ENCODE data around the gene RASD1. TPM values are rescaled to one million over a fixed set of nuclear protein-coding genes. Genes with fewer than 3 reads are reported as not detected.

The RASD1 gene
- total RNA-seq, 1 experiment from 2014 or later, result 0.30 TPM

DNA sequence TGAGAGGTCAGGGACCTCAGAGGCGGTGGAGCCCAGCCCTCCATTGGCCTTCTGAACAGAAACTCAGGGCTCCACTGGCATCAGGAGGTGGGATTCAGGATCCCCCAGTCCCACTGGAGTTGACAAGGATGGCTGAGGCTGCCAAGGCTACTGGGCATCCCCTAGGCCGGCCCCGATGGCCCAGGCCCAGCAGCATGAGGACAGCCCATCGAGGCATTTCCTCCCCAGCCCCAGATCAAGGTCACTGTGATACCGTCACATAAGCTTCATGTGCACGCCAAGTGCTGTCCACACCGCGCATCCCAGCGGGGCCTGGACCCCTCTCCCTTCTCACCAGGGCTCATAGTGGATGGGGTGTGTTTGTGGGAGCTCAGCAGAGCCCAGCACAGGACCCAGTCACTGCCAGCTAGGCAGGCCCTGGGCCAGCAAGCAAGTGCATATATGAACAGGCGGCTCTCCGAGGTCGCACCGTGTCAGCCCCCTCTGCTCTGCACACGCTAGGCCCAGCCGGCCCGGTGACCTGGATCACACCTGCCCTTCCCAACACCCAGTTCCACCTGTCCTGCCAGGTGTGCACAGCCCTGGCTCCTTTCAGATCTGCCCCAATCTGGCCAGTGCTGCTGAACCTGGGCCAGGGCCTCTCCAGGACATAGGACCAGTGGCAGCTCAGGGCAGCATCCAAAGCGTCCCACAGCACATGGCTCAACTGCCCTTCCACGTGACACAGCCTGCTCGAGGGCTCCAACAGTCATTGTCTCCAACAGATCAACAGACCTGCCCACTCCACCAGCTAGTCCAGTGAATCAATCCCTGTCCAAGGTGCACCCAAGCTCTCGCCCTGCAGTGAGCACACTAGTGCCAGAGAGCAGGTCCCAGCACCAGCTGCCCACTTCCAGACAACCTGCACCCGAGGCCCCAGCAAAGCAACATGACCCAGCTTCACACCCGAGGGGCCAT is 32.8 kb upstream of the RASD1 start:
- no peak for DNase-seq (ENCODE audit: low read depth, low spot score)
- Histone ChIP-seq H3K36me3 (ENCODE audit: control insufficient read depth in 1 of 2, insufficient read depth in 2 of 2, low read length in 2 of 2) (no peaks in the 10 kb centered on the region), H3K4me3 (replicated peaks in 1 of 2; ENCODE audit: low read depth in 1 of 2, low read length in 2 of 2) (no peak overlapping the region), H4K20me1 (ENCODE audit: insufficient read depth) (no peaks in the 10 kb centered on the region), H3K4me1 (ENCODE audit: control insufficient read depth in 1 of 2, insufficient read depth in 2 of 2, low read length in 2 of 2) (no peaks in the 10 kb centered on the region), H3K4me2 (ENCODE audit: low read length) (no peak overlapping the region), H3K9ac (ENCODE audit: low read length) (no peak overlapping the region), H2AFZ (ENCODE audit: low read depth, low read length, poor library complexity, severe bottlenecking) (no peak overlapping the region), H3K9me3 (ENCODE audit: control insufficient read depth in 1 of 2, insufficient read depth in 1 of 2, low read depth in 1 of 2, low read length in 2 of 2) (no peaks in the 10 kb centered on the region), H3K27ac (ENCODE audit: low read depth, low read length) (no peak overlapping the region), H3K27me3 (ENCODE audit: insufficient read depth, low read length) (no peaks in the 10 kb centered on the region), H3K79me2 (ENCODE audit: insufficient read depth, low read length) (no peaks in the 10 kb centered on the region), H3K9me2 (ENCODE audit: insufficient read depth) (no peaks in the 10 kb centered on the region)
- TF ChIP-seq YY1 (IDR thresholded peaks at IDR 0.05; ENCODE audit: extremely low read depth, insufficient replicate concordance, low read depth, low read length) (no peak), SP1 (IDR thresholded peaks at IDR 0.05; ENCODE audit: low read depth) (no peak), POLR2A (IDR thresholded peaks at IDR 0.05; ENCODE audit: borderline replicate concordance, extremely low read depth, insufficient read depth, insufficient read length) (no peak), CBX3 (IDR thresholded peaks at IDR 0.05; ENCODE audit: low read depth) (no peak), ZFX (IDR thresholded peaks at IDR 0.05) (no peak), MAX (IDR thresholded peaks at IDR 0.05) (no peak), SIN3A (IDR thresholded peaks at IDR 0.05; ENCODE audit: low read depth) (no peak), EZH2phosphoT487 (IDR thresholded peaks at IDR 0.05; ENCODE audit: borderline replicate concordance) (no peak), POLR2AphosphoS5 (IDR thresholded peaks at IDR 0.05; ENCODE audit: low read depth, low read length) (no peak), EGR1 (IDR thresholded peaks at IDR 0.05; ENCODE audit: low read depth) (no peak)
- TF ChIP-seq, protein P1, sequence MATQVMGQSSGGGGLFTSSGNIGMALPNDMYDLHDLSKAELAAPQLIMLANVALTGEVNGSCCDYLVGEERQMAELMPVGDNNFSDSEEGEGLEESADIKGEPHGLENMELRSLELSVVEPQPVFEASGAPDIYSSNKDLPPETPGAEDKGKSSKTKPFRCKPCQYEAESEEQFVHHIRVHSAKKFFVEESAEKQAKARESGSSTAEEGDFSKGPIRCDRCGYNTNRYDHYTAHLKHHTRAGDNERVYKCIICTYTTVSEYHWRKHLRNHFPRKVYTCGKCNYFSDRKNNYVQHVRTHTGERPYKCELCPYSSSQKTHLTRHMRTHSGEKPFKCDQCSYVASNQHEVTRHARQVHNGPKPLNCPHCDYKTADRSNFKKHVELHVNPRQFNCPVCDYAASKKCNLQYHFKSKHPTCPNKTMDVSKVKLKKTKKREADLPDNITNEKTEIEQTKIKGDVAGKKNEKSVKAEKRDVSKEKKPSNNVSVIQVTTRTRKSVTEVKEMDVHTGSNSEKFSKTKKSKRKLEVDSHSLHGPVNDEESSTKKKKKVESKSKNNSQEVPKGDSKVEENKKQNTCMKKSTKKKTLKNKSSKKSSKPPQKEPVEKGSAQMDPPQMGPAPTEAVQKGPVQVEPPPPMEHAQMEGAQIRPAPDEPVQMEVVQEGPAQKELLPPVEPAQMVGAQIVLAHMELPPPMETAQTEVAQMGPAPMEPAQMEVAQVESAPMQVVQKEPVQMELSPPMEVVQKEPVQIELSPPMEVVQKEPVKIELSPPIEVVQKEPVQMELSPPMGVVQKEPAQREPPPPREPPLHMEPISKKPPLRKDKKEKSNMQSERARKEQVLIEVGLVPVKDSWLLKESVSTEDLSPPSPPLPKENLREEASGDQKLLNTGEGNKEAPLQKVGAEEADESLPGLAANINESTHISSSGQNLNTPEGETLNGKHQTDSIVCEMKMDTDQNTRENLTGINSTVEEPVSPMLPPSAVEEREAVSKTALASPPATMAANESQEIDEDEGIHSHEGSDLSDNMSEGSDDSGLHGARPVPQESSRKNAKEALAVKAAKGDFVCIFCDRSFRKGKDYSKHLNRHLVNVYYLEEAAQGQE (IDR thresholded peaks at IDR 0.05; ENCODE audit: low read depth), result no peak
- ChIA-PET POLR2A (no interaction called here), CTCF (no interaction called here), RAD21 (ENCODE audit: low non-redundant PET in 1 of 2, low total read pairs in 2 of 2, uncharacterized antibody in 2 of 2, unreplicated experiment in 2 of 2) (no interaction called here)
- no TSS peak for BruUV-seq (replicated peaks)
- ATAC-seq, result no peak
- intact Hi-C loops (cut with micrococcal nuclease), result no loop called here

Data from HCT116 (cell line).